ENCODE measurements around the gene ATP12A. TPM values are rescaled to one million over a fixed set of nuclear protein-coding genes. Genes with fewer than 3 reads are reported as not detected.

The ATP12A gene
- total and polyA plus RNA-seq, 2 of the 8 experiments (the other 6 are each of a cell fraction or from before 2014, with no cell fraction given) = 0.80 to 1.3 TPM

- TF ChIP-seq POU5F1 (IDR thresholded peaks at IDR 0.05; ENCODE audit: low read depth, low read length) = no peak
- TF ChIP-seq E2F6 (IDR thresholded peaks at IDR 0.05) = no peak
- no peak for TF ChIP-seq CTBP2 (IDR thresholded peaks at IDR 0.05; ENCODE audit: borderline replicate concordance, insufficient read depth, insufficient read length, low read length)
- no peak for TF ChIP-seq YY1 (IDR thresholded peaks at IDR 0.05; ENCODE audit: low read depth, low read length)
- TF ChIP-seq MAFK (IDR thresholded peaks at IDR 0.05; ENCODE audit: low read depth, low read length) = no peak
- TF ChIP-seq RBBP5 (IDR thresholded peaks at IDR 0.05; ENCODE audit: borderline replicate concordance, low read depth, low read length) = no peak
- TF ChIP-seq TBP (IDR thresholded peaks at IDR 0.05; ENCODE audit: low read depth, low read length) = no peak
- TF ChIP-seq SRF (IDR thresholded peaks at IDR 0.05; ENCODE audit: low read depth, low read length) = no peak
- no peak for TF ChIP-seq RXRA (IDR thresholded peaks at IDR 0.05; ENCODE audit: insufficient read depth, low read depth, low read length)
- TF ChIP-seq CHD2 (IDR thresholded peaks at IDR 0.05; ENCODE audit: low read length) = no peak
- no peak for TF ChIP-seq SP1 (IDR thresholded peaks at IDR 0.05; ENCODE audit: low read depth, low read length)
- H3K18ac ChIP-seq (ENCODE audit: extremely low read depth, low read length) = no peak overlapping the region
- POLR2A ChIA-PET (ENCODE audit: partially characterized antibody) = interaction anchor here (0.6 kb wide), 1 partner anchor 53 kb away, joined by 3 read pairs; no protein-coding TSS in a partner anchor
Observed at GRCh38 chr13:24679686-24680085, 522 bp upstream of the ATP12A start.

More at GRCh38 chr13:24679686-24680085, 522 bp upstream of the ATP12A start:
- DNase-seq (ENCODE audit: low read depth in 1 of 2, low spot score in 2 of 2) = no peak
- no peak overlapping the region for H4K8ac ChIP-seq (ENCODE audit: extremely low read depth, insufficient read depth, low read length)
- no peak overlapping the region for H3K14ac ChIP-seq (ENCODE audit: insufficient read length)
- no peaks in the 10 kb centered on the region for H3K36me3 ChIP-seq (ENCODE audit: control insufficient read depth in 2 of 4, insufficient read depth in 4 of 4, low read length in 3 of 4)
- no peak overlapping the region for H2BK120ac ChIP-seq (replicated peaks; ENCODE audit: low read depth, low read length)
- H3K9ac ChIP-seq (replicated peaks in 1 of 4; ENCODE audit: extremely low read depth in 1 of 4, low read depth in 3 of 4, low read length in 3 of 4) = no peak overlapping the region
- CTCF ChIA-PET (ENCODE audit: partially characterized antibody) = interaction anchor here (0.8 to 4.5 kb wide), 7 partner anchors 14 to 74 kb away, joined by 3 to 39 read pairs (median 4); no protein-coding TSS in a partner anchor
- no peak overlapping the region for H2BK20ac ChIP-seq (ENCODE audit: low read length)
- H2AK5ac ChIP-seq (ENCODE audit: low read depth, low read length) = no peak overlapping the region
- H3K4me2 ChIP-seq (ENCODE audit: insufficient read depth in 1 of 2, low read depth in 2 of 2, low read length in 2 of 2) = peak overlapping the region; percentile 55 to 75; a peak in 3 of 4 replicates
- no peak overlapping the region for H4K5ac ChIP-seq (ENCODE audit: insufficient read length, low read depth, low read length)
- no peak overlapping the region for H2BK15ac ChIP-seq (ENCODE audit: low read length)
- no peak overlapping the region for H2AFZ ChIP-seq (ENCODE audit: low read length)
- H3K4ac ChIP-seq (replicated peaks; ENCODE audit: insufficient read length, low read depth, low read length) = no peak overlapping the region
- H2BK12ac ChIP-seq (ENCODE audit: low read depth, low read length) = no peak overlapping the region
- no peaks in the 10 kb centered on the region for H3K79me1 ChIP-seq (ENCODE audit: low read depth, low read length)
- no peak for FAIRE-seq
- H3K27me3 ChIP-seq (replicated peaks in 1 of 4; ENCODE audit: control insufficient read depth in 3 of 4, extremely low read depth in 1 of 4, insufficient read depth in 3 of 4, low read length in 3 of 4) = peaks cover 3 to 22% (median 18%) of the 10 kb centered on the region in 4 experiments
- WGBS, 2 experiments (ENCODE audit: extremely low coverage in 1 of 2, insufficient coverage in 1 of 2, insufficient read length in 1 of 2, insufficient replicate concordance in 2 of 2, low coverage in 1 of 2, low lambda C conversion rate in 2 of 2, missing lambda C conversion rate in 1 of 2) = 66% methylated on average over 6 of the region's 6 CpGs; no CpG with 5 or more reads in 1 of the 2 experiments
- no peak overlapping the region for H3K56ac ChIP-seq (replicated peaks; ENCODE audit: insufficient read length, low read depth, low read length)
- H3K27ac ChIP-seq (ENCODE audit: low read depth, low read length) = no peak overlapping the region
- H4K91ac ChIP-seq (replicated peaks; ENCODE audit: insufficient read length, low read length) = no peak overlapping the region
- H4K20me1 ChIP-seq (replicated peaks in 1 of 2; ENCODE audit: control insufficient read depth in 1 of 2, insufficient read depth in 2 of 2, low read length in 2 of 2) = peaks cover 4 to 6% of the 10 kb centered on the region in 2 experiments
- peaks cover 4 to 8% (median 6%) of the 10 kb centered on the region in 4 experiments; a peak in 6 of 7 replicates for H3K4me1 ChIP-seq (replicated peaks in 1 of 4; ENCODE audit: control insufficient read depth in 3 of 4, insufficient read depth in 4 of 4, low read length in 3 of 4)
- no peaks in the 10 kb centered on the region for H3K9me3 ChIP-seq (ENCODE audit: insufficient read depth in 2 of 2, low read depth in 1 of 2, low read length in 1 of 2)
- H3K79me2 ChIP-seq (ENCODE audit: control insufficient read depth in 1 of 2, insufficient read depth in 2 of 2, low read length in 2 of 2) = no peaks in the 10 kb centered on the region
- no peak overlapping the region for H3K23ac ChIP-seq (ENCODE audit: insufficient read length)
- no peak overlapping the region for H2BK5ac ChIP-seq (ENCODE audit: low read depth, low read length)
- peaks cover 13% of the 10 kb centered on the region; the same call in 1 of the 2 replicates for H3K23me2 ChIP-seq (ENCODE audit: low read depth, low read length)
- H3K4me3 ChIP-seq (ENCODE audit: extremely low read depth in 1 of 4, insufficient read depth in 2 of 4, low read depth in 3 of 4, low read length in 4 of 4) = peak overlapping the region; percentile 51 to 67 (median 57)

Measured in H1 (cell line).